Inferior parietal cortex (tissue), 1 donor: Measurements from ENCODE around the gene RGL3.
"Not testable (repeated sequence)": the region's sequence is repeated elsewhere in the genome, so short reads cannot be mapped to it uniquely, and the experiment has no call there.

Experiments used
- DNase-seq: peaks from one replicate; pipeline ENCODE4 v3.0.0-alpha.2; 2016; ENCODE audit errors: extremely low spot score

Gene RGL3

GRCh38 chr19:11420429-11421370 lies 1.6 kb upstream of the RGL3 start:
- DNase-seq: no peak

DNA sequence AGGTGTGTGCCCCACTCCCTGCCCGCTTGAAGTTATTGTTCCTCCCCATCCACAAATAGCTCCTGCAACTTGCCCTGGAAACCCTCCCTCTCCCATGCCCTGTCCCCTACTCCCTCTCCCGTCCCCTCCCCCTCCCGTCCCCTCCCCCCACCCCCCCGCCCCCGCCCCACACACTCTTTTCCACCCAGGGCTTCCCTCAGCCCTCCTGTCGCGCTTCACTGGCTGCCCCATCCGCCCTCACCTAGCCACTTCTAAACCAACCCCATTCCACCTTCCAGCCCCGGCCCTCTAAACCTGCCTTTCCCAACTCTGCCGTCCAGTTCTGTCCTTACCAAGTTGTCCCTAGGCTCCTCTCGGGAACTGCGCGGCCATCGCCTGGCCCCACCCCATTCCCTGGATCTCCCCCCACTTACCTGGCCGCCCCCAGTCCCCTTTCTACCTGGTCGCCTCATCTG lies 993 bp downstream of the RGL3 start:
- no peak for DNase-seq

- no peak for DNase-seq
These were observed 2.6 kb downstream of the RGL3 start for GRCh38 chr19:11416346-11417052.

GRCh38 chr19:11414544-11414943 lies 4.6 kb downstream of the RGL3 start:
- no peak for DNase-seq

DNA sequence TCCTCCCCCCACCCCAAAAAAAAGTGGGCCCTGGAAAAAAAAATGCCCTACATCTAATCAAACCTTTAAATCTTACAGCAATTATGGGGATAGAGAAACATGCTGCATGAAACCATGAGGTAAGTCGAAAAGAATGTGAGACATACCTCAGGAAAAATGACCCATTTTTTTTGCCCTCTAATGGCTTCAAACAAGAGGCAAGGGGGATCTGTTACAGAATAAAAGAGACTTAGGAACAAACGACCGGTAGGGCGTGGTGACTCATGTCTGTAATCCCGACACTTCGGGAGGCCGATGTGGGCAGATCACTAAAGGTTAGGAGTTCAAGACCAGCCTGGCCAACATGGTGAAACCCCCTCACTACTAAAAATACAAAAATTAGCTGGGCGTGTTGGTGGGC lies 8.4 kb downstream of the RGL3 start:
- no peak for DNase-seq

- no peak for DNase-seq
These were observed 10.5 kb downstream of the RGL3 start for GRCh38 chr19:11408591-11408990.

GRCh38 chr19:11406703-11407236 lies 12.3 kb downstream of the RGL3 start:
- DNase-seq: not testable (repeated sequence)

GRCh38 chr19:11405846-11406643 lies 13.1 kb downstream of the RGL3 start:
- no peak for DNase-seq

DNA sequence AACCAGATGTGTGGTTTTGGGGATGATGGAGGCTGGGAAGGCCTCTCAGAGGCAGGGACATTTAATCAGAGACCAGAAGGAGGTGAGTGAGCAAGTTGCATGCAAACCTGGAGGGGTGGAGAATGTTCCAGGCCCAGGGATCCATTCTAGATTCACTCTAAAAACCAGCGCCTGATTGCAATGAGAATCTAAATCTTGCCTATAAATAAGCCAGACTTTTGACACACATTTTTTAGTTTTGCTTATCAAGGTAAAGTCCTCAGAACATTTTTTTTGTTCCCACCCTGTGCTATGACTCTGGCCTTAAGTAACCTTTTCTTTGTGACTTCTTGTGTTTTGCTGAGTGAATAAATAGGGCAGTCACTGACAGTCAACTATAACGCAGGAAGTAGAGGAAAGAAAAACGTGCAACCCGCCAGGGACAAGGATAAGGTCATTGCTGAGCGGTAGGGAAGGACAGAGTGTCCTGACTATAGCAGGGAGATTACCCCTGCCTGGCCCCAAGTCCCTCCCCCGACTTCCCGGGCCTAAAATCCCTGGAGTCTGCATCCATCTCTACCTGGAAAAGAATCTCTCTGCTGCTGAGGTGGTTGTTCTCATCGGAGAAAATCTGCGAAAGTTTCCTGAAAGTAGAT lies 14.4 kb downstream of the RGL3 start:
- DNase-seq: no peak

DNA sequence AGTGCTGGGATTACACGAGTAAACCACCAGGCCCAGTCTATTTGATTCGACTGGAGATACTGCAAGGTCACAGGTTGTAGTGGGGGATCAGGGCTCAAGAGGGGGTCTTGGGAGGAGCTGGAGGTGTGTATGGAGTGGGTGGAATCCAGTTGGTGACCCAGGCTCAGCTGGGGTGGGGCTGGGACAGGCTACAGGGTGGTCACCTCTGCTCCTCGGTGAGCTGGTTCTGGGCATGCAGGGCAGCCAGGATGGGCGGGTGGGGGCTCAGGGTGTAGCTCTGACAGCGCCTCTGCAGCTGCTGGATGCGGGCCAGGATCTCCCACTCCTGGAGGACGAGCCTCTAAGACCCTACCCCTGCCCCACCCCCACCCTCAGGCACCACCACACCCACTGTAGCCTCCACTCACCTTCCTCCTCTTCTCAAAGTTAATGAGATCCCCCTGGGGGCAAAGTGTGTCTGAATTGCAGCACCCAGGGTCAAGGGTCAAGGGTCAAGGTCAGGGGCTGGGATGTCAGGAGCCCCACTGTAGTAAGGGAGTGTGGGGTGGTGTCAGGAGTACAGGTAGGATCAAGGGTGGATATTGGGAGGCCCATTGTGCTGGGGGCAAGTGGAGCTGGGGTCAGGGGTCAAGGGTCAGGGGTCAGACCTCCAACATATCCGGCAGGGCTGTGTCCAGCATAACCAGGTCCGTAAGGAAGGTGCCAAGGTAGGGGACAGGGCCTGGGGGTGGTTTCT lies 17.1 kb downstream of the RGL3 start:
- no peak for DNase-seq

DNA sequence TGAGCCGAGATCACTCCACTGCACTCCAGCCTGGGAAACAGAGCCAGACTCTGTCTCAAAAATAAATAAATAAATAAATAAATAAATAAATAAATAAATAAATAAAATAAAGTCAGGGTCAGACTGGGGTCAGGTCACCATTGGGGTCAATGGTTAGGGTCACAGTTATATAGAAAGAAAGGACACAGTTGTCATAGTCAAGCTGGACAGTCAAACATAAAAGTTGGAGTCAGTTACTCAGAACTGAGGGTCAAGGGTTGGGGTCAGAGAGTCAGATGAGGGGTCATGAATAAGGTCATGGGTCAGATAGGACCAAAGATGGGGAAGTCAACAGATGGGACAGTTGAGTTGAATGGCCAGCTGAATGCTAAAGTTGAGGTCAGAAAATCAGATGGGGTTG lies 18.3 kb downstream of the RGL3 start:
- DNase-seq: no peak

- no peak for DNase-seq
These were observed 19.4 kb downstream of the RGL3 start for GRCh38 chr19:11399667-11400066.

- DNase-seq: no peak
These were observed 22.0 kb downstream of the RGL3 start for GRCh38 chr19:11397089-11397610.

DNA sequence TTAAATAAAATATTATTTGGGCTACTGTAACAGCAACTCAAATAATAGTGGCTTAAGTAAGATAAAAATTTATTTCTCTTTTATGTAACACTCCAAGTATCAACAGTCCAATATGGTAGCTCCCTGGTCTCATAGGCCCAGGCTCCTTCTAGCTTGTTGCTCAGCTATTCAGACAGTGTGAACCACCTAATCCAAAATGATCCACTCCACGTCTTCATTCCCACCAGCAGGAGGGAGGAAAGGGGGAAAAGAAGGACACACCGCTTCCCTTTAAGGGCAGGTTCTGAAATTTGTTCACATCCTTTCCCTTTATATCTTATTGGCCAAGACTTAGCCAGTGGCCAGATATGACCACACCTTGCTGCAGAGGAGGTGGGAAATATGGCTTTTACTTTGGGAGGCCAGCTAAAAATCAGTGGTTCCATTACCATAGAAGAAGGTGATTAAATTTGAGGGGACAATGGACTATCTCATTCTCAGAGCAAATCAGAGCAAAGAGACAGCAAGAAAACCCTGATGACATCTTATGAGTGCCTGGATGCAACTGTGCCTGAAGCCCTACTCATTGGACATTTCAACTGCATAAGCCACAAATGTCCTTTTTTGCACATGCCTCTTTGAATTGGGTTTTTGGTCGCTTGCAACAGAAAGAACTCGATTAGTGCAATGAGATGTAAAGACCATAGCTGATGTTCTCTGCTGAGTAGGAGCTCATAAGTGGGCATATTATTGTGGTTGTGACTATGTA lies 28.0 kb downstream of the RGL3 start:
- DNase-seq: no peak

DNA sequence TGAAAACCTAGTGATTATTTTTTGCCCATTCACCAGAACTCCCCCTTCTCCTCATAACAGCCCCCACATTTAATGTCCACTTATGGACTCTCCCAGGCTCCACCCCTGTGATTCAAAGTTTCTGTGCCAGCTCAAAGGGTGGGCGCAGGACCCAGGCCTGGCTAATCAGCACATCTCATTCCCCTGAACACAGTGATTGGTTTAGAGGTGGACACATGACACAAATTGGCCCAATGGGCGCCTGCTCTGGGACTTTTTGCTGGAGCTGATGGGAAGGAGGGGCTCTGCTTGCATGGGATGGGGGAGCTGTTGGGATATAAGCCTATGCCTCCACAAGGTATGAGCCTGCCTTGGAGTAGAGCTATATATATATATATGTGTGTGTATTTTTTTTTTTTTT lies 28.8 kb downstream of the RGL3 start:
- no peak for DNase-seq

DNA sequence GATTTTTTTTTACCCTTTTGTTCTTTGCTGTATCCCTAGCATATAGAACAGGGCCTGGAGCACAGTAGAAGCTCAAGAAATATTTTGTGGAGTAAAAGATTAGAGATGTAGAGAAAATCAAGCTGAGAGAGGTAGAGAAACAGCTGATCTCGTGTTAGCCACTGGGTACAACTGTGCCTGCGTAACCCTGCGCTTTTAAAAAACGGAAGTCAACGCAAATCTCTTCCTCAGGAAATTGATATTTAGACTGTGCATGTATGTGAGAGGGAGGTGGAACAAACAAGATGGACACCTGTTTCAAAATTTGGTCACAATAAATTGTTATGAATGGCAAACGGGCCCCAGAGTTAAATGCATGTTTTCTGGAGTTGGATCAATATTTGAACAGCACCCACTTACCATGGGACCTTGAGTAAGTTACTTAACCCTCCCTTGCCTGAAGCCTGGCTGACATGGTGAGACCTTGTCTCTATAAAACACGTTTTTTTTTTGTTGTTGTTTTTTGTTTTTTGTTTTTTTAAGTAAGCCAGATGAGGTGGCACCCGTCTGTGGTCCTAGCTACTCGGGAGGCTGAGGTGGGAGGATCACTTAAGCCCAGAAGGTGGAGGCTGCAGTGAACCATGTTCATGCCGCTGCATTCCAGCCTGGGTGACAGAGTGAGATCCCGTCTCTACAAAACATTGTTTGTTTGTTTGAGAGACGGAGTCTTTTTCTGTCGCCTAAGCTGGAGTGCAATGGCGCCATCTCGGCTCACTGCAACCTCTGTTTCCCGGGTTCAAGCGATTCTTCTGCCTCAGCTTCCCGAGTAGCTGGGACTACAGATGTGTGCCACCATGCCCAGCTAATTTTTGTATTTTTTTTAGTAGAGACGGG lies 31.7 kb downstream of the RGL3 start:
- no peak for DNase-seq

GRCh38 chr19:11384778-11385129 lies 34.4 kb downstream of the RGL3 start:
- DNase-seq: no peak

GRCh38 chr19:11383706-11384048 lies 35.4 kb downstream of the RGL3 start:
- DNase-seq: no peak
